SK-N-SH treated with all-trans-retinoic acid at 6 μM for 48 hours (cell line): ENCODE measurements around the gene SOS1.

Experiments used
- ARNTL ChIP-seq: fragments of 450-650 bp; formaldehyde crosslinking; IDR thresholded peaks from 2 replicates; pipeline ENCODE4 v1.5.0; 2020; ENCODE audit warnings: low read depth, mild to moderate bottlenecking, moderate library complexity, borderline replicate concordance
- BACH2 ChIP-seq: fragments of 250-450 bp; sonication (Bioruptor Pico); IDR thresholded peaks from 2 replicates; pipeline ENCODE4 v1.9.0; 2021; ENCODE audit warnings: mild to moderate bottlenecking, borderline replicate concordance
- OSR1 ChIP-seq: fragments of 250-450 bp; sonication (Bioruptor Pico); IDR thresholded peaks from 2 replicates; pipeline ENCODE4 v1.8.0; 2022; ENCODE audit warnings: moderate library complexity, mild to moderate bottlenecking, inconsistent platforms
- PPARA ChIP-seq: fragments of 250-450 bp; sonication (Bioruptor Pico); IDR thresholded peaks from 2 replicates; pipeline ENCODE4 v1.5.0; 2020; ENCODE audit warnings: mild to moderate bottlenecking, borderline replicate concordance
- RARB ChIP-seq: fragments of 250-450 bp; sonication (Bioruptor Pico); IDR thresholded peaks from 2 replicates; pipeline ENCODE4 v1.8.0; 2021; ENCODE audit warnings: mild to moderate bottlenecking, moderate library complexity
- TCF4 ChIP-seq: fragments of 250-450 bp; sonication (Bioruptor Pico); IDR thresholded peaks from 2 replicates; pipeline ENCODE4 v1.8.0; 2021; ENCODE audit warnings: mild to moderate bottlenecking, moderate library complexity, borderline replicate concordance
- ZFP3 ChIP-seq: fragments of 250-450 bp; sonication (Bioruptor Pico); IDR thresholded peaks from 2 replicates; pipeline ENCODE4 v1.5.0; 2020; ENCODE audit warnings: mild to moderate bottlenecking, moderate library complexity
- ZFP30 ChIP-seq: fragments of 450-650 bp; formaldehyde crosslinking; IDR thresholded peaks from 2 replicates; pipeline ENCODE4 v1.5.0; 2022; ENCODE audit warnings: mild to moderate bottlenecking, moderate library complexity
- ZNF565 ChIP-seq: fragments of 450-650 bp; formaldehyde crosslinking; conservative IDR thresholded peaks from 2 replicates; pipeline ENCODE4 v1.5.0; 2020; ENCODE audit warnings: low read depth, mild to moderate bottlenecking, moderate library complexity
- ZNF70 ChIP-seq: fragments of 450-650 bp; formaldehyde crosslinking; IDR thresholded peaks from 2 replicates; pipeline ENCODE4 v1.5.0; 2020; ENCODE audit warnings: mild to moderate bottlenecking, moderate library complexity
- TF ChIP-seq, protein P1 (sequence below): fragments of 250-450 bp; sonication (Bioruptor Pico); IDR thresholded peaks from 2 replicates; pipeline ENCODE4 v1.8.0; 2020; ENCODE audit warnings: mild to moderate bottlenecking, moderate library complexity, borderline replicate concordance

DNA sequence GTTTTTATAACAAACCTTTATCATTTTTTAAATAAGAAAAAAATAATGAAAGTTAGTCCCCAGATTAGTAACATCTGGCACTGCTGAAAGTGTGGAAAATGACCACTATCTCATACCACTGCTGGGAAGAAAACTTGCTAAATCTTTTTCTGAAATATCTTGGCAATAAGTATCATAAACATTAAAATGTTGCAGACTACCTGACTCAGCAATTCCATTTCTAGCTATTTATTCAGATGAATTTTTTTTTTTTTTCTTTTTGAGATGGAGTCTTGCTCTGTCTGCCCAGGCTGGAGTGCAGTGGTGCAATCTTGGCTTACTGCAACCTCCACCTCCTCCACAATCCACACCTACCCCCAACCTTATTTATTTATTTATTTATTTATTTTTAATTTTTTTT, 35.3 kb upstream of the SOS1 start:
- TF ChIP-seq TCF4 (CRISPR knock-in tag) (no peak), ARNTL (no peak), ZFP3 (no peak), BACH2 (CRISPR knock-in tag) (no peak), RARB (CRISPR knock-in tag) (no peak), ZFP30 (CRISPR knock-in tag) (no peak), OSR1 (CRISPR knock-in tag) (no peak), ZNF565 (CRISPR knock-in tag) (no peak), PPARA (no peak), ZNF70 (CRISPR knock-in tag) (no peak)
- TF ChIP-seq, protein P1, sequence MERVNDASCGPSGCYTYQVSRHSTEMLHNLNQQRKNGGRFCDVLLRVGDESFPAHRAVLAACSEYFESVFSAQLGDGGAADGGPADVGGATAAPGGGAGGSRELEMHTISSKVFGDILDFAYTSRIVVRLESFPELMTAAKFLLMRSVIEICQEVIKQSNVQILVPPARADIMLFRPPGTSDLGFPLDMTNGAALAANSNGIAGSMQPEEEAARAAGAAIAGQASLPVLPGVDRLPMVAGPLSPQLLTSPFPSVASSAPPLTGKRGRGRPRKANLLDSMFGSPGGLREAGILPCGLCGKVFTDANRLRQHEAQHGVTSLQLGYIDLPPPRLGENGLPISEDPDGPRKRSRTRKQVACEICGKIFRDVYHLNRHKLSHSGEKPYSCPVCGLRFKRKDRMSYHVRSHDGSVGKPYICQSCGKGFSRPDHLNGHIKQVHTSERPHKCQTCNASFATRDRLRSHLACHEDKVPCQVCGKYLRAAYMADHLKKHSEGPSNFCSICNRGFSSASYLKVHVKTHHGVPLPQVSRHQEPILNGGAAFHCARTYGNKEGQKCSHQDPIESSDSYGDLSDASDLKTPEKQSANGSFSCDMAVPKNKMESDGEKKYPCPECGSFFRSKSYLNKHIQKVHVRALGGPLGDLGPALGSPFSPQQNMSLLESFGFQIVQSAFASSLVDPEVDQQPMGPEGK (CRISPR knock-in tag), result no peak
